Central memory CD4-positive, alpha-beta T cell (primary cell): ENCODE measurements around the gene BLACAT1.
A peak's percentile ranks its signal among the peaks of the same experiment; 100 is the strongest.

Experiments used
- DNase-seq: peaks from one replicate; pipeline ENCODE4 v3.0.0; 2022
- total RNA-seq, 3 experiments: gene quantifications; one replicate each; lab custom pipeline; 2026; lab: John Stamatoyannopoulos, UW

BLACAT1 gene
- 0.14 to 0.39 (median 0.22) reads per million in 3 experiments for total RNA-seq

DNA sequence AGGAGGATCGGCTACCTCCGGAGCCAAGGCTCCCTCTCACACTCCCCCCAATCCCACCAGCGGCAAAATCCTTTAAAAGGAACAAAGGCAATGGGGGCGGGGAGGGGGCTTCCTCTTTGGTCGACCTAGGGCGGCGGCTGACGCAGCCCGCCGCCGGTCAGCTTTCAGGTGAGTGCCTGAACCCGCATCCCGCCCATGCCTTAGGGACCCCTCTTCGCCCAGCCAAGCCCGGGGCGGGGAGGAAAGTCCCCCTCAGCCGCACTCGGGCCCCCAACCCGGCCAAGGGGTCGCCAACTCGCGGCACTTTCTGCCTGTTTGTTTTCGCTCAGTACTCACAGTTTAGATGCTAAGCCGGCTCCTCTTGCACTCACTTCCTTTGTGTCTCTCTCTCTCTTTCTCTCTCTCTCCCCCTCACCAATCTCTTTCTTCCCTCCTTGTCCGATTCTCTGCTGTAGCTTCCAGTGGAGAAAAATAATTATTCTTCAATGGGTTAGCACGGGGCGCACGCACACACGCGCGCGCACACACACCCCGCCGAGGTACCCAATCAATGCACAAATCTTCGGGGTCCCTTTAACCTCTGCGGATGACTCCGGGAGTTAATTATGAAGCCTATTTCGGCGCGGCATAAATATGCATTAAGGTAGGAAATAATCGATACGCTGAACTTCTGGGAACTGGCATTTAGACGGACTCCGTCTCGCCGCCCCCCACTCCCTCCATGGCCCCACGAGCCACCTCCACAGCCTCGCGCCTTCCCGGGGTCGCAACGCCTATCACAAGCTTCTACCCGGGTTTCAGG, at the start of gene BLACAT1:
TSS of gene BLACAT1 (minus strand) at position 465 of the 802 bp plus-strand sequence.
- DNase-seq: no peak

- no peak for DNase-seq
Measured at GRCh38 chr1:205505076-205505729, 49.4 kb upstream of the BLACAT1 start.

DNA sequence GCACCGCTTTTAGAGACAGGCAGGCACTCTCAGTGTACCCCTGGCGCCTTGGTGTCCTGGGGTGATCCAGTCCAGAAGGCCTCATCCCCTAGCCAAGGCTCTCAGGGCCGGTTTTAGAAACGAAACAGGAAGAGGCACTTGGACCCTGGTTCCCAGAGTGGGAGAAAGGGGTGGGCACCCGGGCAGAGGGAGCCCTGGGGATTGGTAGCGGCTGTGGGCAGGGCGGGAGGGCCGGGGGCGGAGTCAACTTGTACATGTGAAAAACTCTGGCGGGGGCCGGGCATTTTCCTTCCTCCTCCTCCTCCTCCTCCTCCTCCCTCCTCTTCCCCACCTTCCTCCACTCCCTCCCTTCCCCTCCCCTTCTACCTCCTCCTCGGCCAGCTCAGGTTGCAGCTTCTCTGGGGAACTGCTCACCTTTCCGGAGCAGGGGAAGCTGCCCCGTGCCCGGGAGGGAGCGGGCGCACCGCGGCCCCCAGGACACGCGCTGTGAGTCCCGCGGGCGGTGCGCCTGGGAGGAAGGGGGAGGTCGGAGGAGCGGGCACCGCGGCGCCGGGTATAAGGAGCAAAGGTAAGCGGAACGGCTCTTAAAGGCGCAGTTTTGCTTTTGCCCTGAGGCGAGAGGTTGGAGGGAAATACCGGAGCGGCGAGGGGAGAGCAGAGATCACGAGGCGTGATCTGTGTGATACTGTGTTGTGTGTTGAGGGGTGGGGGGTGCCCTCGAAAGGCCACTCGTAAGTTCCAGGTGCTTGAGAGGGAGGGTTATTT, 48.6 kb upstream of the BLACAT1 start, which contains the start of gene CDK18:
TSS of gene CDK18 (plus strand) at position 359 of the 765 bp plus-strand sequence. CDS start 18,499 bp downstream, outside the sequence.
- DNase-seq: peak; percentile 37

- DNase-seq: no peak
Measured at GRCh38 chr1:205502992-205503391, 47.1 kb upstream of the BLACAT1 start.

DNA sequence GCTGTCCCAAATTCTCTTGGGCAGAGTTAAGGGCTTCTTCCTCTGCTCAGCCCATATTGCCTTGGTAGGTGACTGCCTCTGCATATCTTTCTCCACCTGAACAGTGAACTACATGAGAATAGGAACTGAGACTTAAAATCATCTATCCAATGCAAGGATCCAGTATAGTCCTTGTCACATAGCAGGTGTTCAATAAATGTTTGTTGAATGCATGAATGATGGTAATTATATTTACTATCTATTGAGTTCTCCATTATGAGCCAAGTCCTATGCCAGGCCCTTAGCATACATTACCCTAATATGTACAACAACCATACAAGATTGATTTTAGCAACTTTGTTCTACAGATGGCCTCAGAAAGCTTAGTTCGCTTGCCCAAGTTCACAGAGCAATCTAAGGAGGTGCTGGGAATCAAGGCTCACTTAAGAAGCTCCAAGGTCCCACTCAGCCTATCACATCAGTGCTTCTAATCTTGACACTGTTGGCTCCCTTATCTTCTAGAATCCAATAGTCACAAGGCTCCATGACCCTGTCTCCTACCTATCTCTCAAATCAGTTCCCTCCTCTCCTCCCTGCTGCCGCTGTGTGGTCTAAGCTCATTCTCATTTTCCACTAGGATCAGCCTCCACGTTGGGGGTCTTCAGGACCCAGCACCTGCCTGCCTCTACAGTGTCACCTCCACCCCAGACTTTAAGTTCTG, 46.4 kb upstream of the BLACAT1 start:
- DNase-seq: no peak

GRCh38 chr1:205500240-205501233, 44.7 kb upstream of the BLACAT1 start:
- no peak for DNase-seq

GRCh38 chr1:205499789-205500188, 43.9 kb upstream of the BLACAT1 start:
- no peak for DNase-seq

- DNase-seq: no peak
Measured at GRCh38 chr1:205497351-205497750, 41.5 kb upstream of the BLACAT1 start.

- no peak for DNase-seq
Measured at GRCh38 chr1:205496661-205497060, 40.8 kb upstream of the BLACAT1 start.

DNA sequence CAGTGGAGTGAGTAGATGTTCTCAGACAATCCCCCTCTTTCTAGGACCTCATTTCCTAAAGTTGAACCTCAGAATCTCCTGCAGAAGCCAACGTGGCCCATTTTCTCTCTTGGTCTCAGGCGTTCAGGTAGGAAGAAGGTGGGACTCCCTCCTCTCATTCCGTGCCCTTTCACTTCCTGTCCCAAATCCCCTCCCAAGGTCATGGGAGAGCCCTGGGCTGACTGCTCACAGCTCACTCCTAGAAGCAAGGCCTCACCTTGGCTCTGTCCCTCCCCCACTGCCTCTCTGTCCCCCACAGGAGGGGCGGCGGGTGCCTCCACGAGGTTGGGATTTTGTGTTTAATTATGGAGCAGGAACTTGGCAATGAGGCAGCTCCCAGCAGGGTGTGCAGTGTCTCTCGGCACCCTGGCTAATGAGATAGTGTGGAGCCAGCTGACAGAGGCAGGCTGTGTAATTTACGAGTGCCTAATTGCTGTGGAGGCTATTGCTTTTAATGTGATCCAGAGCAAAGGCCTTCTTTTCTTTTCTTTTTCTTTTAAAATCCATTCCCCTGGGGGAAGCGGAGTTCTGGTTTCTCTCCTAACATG, 39.5 kb upstream of the BLACAT1 start:
- DNase-seq: no peak

DNA sequence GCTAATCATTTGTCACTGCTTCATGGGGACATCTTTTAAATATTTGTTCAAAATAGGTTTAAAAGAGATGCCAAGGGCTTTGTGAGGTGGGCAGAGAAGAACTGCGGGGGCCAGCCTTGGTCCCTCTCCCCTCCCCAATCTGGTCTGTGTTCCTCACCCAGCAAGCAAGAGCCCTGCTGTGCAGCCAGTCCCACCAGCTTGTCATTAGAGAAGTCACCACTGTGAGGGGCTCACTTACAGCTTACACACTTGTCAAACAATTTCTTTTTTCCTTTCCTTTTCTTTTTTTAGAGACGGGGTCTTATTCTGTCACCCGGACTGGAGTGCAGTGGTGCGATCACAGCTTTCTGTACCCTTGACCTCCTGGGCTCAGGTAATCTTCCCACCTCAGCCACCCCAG, 38.3 kb upstream of the BLACAT1 start:
- no peak for DNase-seq

GRCh38 chr1:205493241-205494085, 37.6 kb upstream of the BLACAT1 start:
- DNase-seq: no peak

DNA sequence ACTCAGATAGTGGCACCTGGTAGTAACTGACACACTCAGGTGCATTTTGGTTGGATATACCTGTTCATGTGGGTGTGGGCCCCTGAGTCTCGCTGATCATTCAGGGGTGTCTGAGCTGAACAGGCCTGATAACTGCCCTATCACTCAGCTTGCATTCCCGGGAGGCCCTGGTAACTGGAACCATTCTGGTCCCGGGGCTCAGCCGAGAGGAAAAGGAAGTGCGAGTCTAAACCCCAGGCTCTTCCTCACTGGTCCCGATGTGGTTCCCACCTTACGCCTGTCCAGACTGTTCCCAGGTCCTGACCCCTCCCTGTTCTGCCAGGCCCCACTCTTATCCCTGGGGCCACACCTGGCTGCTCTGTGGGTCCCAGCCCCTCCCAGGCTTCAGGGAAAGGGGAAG, 36.9 kb upstream of the BLACAT1 start:
- no peak for DNase-seq

GRCh38 chr1:205492201-205492667, 36.4 kb upstream of the BLACAT1 start:
- no peak for DNase-seq

GRCh38 chr1:205491794-205492193, 35.9 kb upstream of the BLACAT1 start:
- DNase-seq: no peak

DNA sequence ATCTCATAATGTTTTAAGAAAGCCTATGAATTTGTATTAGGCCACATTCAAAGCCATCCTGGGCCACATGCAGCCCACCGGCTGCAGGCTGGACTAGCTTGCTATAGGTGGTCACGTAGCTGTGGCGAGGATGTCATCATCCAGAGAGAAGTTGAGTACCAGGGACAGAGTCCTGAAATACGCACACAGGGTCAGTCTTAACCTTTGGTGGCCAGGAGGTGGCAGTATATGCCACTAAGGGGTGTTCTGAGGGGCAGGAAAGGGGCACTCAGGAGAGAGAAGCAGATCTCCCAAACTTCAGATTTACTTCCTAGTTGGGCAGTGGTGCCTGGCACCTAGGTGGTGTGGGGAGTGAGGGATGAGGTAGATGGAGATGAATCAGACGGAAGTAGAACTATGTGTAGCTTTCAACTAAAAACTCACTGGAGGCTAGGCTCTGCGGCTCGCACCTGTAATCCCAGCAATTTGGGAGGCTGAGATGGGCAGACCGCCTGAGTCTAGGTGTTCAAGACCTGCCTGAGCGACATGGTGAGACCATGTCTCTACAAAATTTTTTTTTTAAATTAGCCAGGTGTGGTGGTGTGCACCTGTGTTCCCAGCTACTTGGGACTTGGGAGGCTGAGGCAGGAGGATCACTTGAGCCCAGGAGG, 32.4 kb upstream of the BLACAT1 start:
- DNase-seq: peak; percentile 14

- no peak for DNase-seq
Measured at GRCh38 chr1:205486258-205486657, 30.4 kb upstream of the BLACAT1 start.

- DNase-seq: peak; percentile 68
Measured at GRCh38 chr1:205484985-205485967, 29.4 kb upstream of the BLACAT1 start.
